NK-92 (cell line): ENCODE measurements around the gene ID2.

Experiments used
- DNase-seq: peaks from one replicate; lab custom pipeline; 2025; ENCODE audit not compliant: unreplicated experiment; lab: John Stamatoyannopoulos, UW

Gene ID2

DNA sequence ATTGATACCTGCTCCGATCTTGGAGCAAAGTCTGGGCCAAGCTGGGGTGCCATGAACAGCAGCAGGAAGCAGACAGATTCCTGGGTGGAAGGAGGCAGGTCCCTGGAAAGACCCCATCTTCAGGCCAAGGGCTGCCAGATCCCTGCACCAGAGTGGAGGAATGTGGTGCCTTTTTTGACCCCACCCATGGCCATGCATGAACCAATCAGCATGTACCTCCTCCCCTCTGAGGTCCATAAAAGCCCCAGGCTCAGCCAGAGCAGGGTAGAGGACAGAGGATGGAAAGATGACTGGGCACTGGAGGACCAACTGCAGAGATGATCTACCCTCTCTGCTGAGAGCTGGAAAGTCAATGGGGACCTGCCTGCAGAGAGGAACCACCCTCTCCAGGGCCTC, 34.4 kb upstream of the ID2 start:
- no peak for DNase-seq

GRCh38 chr2:8648441-8649213, 33.2 kb upstream of the ID2 start:
- no peak for DNase-seq

DNA sequence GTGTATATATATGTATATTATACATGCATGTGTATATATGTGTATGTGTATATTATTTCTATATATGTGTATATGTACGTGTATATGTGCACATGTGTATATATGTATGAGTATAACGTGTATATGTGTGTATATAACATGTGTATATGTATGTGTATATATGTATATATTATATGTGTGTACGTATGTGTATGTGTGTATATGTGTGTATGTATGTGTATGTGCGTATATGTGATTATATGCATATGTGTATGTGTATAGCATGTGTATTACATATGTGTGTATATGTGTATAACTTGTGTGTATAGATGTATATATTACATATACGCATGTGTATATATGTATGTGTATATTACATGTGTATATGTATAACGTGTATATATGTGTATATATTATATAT, 32.1 kb upstream of the ID2 start:
- DNase-seq, result no peak

DNA sequence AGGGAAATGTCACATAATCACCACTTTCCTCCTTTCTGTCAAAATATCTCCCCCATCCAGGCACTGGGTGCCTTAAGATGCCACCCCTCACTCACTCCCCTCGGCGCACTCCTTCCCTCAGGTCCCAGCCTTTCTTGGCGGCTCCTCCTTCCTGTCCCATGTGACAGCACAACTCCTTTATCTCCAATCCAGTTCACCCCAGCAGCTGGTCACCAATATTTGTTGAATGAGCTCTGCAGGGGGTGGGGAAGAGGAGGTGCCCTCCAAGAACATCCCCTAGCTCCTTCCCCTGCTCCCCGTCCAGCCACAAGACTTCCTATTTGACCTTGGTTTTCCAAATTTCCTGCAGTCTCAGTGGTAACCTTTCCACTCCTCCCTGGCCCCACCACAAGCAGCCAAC, 31.6 kb upstream of the ID2 start:
- DNase-seq, result no peak

DNA sequence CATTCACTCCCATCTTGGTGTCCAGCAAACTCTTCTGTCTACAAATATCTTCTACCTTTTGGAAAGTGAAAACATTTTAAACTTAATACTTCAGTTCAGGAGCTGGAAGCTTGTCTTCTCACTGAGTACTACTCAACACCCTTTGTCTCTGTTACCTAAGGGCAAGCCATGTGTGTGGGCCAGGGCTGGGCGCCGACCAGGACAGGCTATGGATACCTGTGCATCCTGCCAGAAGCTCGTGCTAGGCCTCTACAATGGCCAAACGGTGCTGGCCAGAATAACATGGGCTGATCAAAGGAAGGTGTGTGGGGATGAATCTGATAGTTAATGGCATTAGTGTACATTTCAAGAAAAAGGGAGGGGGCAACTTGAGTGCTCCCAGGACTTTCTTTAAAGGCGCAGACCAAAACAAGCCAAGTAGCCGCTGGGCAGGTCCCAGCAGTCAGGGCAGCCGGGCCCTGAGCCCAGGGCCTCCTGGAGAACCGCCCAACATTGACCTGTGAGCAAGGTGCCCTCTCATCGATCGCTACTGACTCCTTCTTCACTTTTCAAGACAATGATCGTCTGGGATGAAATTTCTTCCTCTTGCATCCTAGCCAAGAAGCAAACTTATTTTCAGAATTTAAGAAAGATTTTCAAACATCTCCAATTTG, 29.0 kb upstream of the ID2 start:
- DNase-seq, result no peak

DNA sequence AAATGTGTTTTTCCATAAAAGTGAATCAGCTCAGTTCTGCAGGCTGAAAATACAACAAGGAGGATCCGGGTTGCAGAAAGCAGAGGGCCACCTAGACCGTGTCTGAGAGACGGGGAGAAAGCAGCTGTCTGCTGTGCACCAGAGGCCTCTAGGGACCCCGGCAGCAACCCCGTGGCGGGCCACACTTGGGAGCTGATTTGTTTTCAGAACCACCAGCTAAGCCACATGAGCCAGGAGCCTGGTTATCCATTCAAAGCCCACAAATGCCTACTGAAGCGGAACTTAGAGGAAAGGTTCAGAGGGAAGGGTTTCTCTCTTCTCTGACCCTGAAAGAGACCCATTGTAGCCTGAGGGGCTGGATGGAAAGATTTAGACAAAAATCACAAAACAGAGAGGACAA, 28.4 kb upstream of the ID2 start:
- no peak for DNase-seq

DNA sequence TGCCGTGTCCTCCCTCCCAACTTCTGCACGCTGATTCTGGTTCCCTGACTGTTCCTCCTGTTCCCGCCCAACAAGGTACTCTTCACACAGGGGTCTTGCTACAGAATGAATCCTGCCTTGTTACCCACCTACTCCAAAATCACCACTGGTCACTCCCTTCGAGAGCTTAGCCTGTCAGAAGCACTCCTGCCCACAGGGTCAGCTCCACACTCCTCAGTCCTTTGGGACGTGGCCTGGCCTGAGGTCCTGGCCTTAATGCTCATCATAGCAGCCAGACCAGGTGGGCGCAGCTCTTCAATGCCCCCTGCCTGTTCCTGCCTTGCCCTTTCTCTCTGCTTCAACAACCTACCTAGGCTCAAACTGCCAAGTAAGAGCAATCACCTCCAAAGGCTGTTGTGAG, 27.8 kb upstream of the ID2 start:
- no peak for DNase-seq

DNA sequence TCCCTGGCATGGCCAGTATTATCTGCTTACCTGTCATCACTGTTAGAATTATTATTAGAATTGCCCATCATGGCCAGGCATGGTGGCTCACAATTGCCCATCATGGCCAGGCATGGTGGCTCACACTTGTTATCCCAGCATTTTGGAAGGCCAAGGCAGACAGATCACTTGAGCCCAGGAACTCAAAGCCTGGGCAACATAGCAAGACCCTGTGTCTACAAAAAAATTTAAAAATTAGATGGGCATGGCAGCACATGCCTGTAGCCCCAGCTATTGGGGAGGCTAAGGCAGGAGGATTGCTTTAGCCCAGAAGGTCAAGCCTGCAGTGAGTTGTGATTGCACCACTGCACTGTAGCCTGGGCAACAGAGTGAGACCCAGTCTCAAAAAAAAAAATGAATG, 27.4 kb upstream of the ID2 start:
- no peak for DNase-seq

DNA sequence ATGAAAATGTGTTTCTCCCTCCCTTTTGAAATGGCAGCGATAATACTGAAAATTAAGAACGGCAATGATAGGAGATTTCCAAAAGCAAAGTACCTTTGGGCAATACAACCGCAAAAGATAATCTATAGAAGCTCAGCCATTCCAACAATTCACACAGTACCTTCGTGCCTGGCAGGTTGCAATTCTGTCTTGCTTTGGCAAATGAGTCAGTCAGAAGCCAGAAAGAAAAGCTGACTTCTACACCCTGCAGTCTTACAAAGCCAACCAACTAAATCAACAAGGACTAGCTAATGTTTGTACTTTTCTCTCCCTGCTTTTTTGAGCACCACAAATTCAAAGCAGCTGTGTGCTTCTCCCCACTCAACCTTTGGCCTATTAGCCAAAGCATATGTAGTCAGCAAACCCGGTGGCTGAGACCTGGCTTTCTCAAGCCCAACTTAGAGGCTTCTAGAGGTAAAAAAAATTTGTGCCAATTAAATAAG, 25.7 kb upstream of the ID2 start:
- no peak for DNase-seq

- no peak for DNase-seq
Observed at GRCh38 chr2:8656811-8657210, 25.0 kb upstream of the ID2 start.

DNA sequence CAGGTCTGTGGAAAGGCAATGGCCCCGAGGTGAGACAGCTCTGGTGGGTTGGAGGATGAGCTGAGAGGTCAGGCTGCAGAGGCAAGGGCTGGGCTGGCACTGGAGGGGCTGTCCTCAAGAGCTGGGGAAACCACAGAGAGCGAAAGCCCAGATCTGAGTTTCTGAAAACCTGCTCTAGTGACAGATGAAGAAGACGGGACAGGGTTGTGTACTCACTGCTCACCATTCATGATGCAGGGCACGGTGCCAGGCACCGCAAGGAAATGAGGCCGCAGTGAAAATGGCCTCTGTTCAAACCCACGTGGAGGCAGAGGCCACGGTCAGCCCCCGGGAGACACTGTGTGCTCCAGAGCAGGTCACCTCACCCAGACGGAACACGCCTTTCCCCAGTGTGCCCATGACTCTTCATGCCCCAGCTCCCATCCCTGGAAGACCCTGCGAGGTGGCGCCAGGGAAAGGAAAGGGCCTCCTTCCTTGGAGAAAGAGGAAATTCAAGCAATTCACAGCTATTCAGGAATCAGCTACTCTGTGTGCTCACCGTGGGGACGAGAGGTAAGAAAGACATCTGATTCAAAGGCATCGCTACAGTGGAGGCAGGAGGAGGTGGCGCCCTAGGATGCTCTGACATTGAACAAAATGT, 24.3 kb upstream of the ID2 start:
- no peak for DNase-seq

DNA sequence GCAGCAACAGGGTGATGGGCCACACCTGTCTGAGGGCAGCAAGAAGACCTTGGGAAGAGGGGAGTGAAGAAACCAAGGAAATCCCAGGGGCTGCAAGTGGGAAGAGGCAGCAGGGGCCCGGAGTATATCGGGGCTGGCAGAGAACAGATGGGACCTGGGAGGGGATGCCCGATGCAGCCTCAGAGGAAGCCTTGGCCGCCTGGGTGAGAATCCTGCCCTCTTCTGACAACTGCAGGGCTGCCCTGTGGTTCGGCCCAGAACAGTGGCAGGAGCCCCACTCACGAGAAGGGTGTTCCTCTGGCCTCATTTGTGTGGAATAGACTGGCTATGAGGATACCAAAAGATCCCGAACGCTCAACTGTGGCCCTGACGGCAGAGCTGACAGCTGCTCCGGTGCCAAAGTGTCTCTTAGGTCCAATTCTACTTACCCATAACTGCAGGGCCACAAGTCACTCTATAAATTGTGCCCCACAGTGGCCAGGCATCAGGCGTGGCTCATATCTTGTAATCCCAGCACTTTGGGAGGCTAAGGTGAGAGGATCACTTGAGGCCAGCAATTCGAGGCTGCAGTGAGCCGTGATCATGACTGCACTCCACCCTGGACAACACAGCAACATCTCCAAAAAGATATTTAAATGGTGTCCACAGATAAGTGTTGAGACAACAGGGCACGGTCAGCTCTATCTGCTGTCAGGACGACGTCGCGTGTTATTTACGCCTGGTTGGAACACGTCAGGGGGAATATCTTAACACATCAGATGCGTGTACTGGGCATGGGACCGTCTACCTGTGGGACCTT, 23.6 kb upstream of the ID2 start:
- no peak for DNase-seq

DNA sequence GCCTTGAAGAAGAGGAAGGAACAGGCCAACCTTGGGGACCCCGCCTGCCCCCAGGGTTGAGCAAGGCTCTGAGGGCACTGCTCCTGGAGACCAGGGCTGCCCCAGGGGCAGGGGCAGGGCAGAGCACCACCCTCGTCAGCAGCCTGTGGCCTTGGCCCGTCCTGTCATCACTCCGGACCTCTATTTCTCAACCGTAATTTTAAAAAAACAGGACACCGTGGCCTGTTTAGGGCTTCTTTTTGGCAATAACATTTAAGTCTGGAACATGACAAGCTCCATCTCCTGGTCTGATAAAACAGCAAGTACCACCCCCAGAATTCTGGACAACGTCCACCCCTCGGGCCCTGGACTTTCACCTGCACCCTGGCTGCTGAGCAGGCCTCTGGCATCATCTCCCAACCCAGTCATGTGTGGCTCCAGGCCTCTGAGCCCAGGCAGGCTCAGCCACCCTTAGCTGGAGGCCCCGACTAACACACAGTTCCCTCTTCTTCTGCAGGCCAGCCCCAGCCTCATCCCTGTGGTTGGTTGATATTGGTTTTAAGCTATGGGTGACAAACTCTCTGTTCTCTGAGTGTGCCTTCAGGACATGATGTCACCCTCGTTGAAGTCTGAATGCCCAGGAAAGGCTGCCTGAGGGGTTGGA, 22.6 kb upstream of the ID2 start:
- no peak for DNase-seq

DNA sequence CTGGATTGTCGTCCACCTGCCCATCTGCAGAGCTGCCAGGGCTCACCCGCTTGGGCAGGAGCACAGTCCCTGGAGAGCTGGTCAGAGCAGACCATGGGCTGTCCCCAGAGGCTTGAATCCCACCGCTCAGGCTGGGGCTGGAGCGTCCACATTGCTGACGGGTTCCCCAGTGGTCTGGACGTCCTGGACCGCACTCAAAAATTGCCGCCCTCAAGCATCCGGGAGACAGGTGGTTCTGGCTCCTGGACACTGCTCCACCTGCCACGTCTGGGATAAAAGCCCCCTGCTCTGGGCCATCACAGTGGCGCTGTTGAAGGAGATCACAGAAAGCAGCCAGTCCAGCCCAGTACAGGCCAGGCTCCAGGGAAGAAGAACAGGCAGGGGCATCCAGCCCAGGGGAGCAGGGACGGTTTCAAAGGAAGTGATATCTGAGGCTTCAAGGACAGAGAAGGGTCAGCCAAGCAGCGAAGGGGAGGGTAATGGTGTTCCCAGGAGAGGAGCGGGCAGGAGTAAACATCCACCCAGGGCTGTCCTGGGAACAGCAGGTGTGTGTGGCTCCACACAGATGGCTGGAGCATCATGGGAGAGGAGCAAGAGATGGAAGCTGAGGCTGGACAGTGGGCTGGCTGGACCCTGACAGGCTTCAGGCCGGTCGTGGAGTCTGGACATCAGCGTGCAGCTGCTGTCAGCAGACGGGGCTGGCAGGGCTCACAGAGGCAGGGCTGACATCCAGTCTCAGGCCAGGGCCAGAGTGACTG, 21.9 kb upstream of the ID2 start:
- no peak for DNase-seq

DNA sequence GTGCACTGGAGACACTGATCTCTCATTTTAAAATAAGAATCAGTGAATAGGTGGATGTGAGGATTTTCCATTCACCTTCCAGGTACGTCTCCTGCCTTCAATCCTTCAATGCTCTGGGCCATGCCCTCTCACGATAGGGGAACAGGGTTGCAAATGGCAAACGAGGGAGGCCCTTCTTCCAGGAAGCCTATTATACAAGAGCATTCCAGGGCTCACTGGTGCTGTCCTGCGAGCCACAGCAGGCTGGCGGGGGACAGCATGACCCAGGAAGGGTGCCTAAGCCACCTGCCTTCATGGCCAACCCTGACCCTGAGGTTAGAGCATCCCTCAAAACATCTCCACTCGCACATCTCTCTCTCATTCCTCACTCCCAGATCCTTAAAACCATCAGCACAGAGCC, 20.6 kb upstream of the ID2 start:
- no peak for DNase-seq

GRCh38 chr2:8661736-8662135, 20.1 kb upstream of the ID2 start:
- DNase-seq, result no peak

DNA sequence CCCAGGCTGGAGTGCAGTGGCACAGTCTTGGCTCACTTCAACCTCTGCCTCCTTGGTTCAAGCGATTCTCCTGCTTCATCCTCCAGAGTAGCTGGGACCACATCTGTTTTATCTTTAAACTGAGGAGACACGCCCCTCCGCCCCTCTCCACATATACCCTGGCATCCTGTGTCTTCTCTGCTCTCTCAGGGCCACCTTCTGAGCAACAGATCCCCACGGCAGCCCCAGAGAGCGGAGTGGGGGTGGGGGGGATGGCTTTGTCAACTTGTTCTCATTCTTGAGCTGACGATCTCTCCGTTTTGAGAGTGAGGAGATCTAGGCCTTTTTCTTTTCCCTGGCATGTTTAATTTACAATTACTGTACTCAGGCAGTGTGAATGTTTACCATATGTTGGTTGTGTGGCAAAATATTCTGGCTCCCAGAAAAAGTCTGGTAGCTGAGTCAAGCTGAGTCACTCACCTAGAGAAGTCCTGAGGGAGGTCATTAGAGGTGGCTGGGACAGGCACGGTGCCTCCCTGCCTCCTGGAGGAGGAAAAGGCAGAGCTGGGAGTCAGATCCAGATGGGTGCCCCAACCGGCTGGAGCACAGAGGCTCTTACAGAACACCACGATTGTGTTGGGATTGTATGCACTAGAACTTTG, 19.5 kb upstream of the ID2 start:
- DNase-seq, result no peak

GRCh38 chr2:8663997-8664396, 17.9 kb upstream of the ID2 start:
- no peak for DNase-seq

GRCh38 chr2:8666581-8666980, 15.3 kb upstream of the ID2 start:
- no peak for DNase-seq
